Measurements from ENCODE around the gene KCNS1. TPM values are rescaled to one million over a fixed set of nuclear protein-coding genes. Genes with fewer than 3 reads are reported as not detected.

The KCNS1 gene
- total RNA-seq, 1 experiment from 2014 or later, result not detected

GRCh38 chr20:45051204-45052060, 49.5 kb downstream of the KCNS1 start:
- intact Hi-C loops (cut with micrococcal nuclease), result no loop called here
- Histone ChIP-seq H2AFZ (ENCODE audit: low read length) (no peak overlapping the region), H3K79me2 (ENCODE audit: low read length) (no peaks in the 10 kb centered on the region), H3K4me3 (ENCODE audit: low read length) (no peak overlapping the region), H4K20me1 (ENCODE audit: low read length) (no peaks in the 10 kb centered on the region), H3K4me2 (ENCODE audit: low read length) (no peak overlapping the region), H3K9me2 (replicated peaks; ENCODE audit: low read length) (no peaks in the 10 kb centered on the region), H3K9me3 (ENCODE audit: low read length) (no peaks in the 10 kb centered on the region), H3K27ac (ENCODE audit: low read length) (no peak overlapping the region), H3K27me3 (ENCODE audit: low read length) (no peaks in the 10 kb centered on the region), H3F3A (ENCODE audit: low read length, unreplicated experiment) (no peaks in the 10 kb centered on the region), H3K9ac (ENCODE audit: low read length) (no peak overlapping the region), H3K36me3 (ENCODE audit: low read depth, low read length) (no peaks in the 10 kb centered on the region), H3K4me1 (ENCODE audit: insufficient read depth, low read length) (peaks cover 6% of the 10 kb centered on the region)
- ATAC-seq, result no peak
- ChIA-PET POLR2A (ENCODE audit: unreplicated experiment) (interaction anchor here (0.6 kb wide), 1 partner anchor 9 kb away, joined by 3 read pairs; no protein-coding TSS in a partner anchor), CTCF (no interaction called here)
- BruUV-seq (replicated peaks), result no TSS peak
- no peak for DNase-seq
- TF ChIP-seq EZH2phosphoT487 (IDR thresholded peaks at IDR 0.05; ENCODE audit: borderline replicate concordance, low read length) (no peak), EZH2 (IDR thresholded peaks at IDR 0.05; ENCODE audit: low read length, unreplicated experiment) (no peak), CTCF (conservative IDR thresholded peaks at IDR 0.05; ENCODE audit: low read depth, low read length) (no peak)

- H4K20me1 ChIP-seq (ENCODE audit: low read length), result no peaks in the 10 kb centered on the region
- intact Hi-C loops (cut with micrococcal nuclease), result no loop called here
- TF ChIP-seq EZH2phosphoT487 (IDR thresholded peaks at IDR 0.05; ENCODE audit: borderline replicate concordance, low read length), result no peak
- no peak for TF ChIP-seq EZH2 (IDR thresholded peaks at IDR 0.05; ENCODE audit: low read length, unreplicated experiment)
- TF ChIP-seq CTCF (conservative IDR thresholded peaks at IDR 0.05; ENCODE audit: low read depth, low read length), result no peak
- no peak overlapping the region for H2AFZ ChIP-seq (ENCODE audit: low read length)
- no peaks in the 10 kb centered on the region for H3K27me3 ChIP-seq (ENCODE audit: low read length)
- no peaks in the 10 kb centered on the region for H3F3A ChIP-seq (ENCODE audit: low read length, unreplicated experiment)
- CTCF ChIA-PET, result no interaction called here
- no peak overlapping the region for H3K27ac ChIP-seq (ENCODE audit: low read length)
- POLR2A ChIA-PET (ENCODE audit: unreplicated experiment), result interaction anchor here (0.7 kb wide), 1 partner anchor 59 kb away, joined by 3 read pairs; no protein-coding TSS in a partner anchor
- no peaks in the 10 kb centered on the region for H3K4me1 ChIP-seq (ENCODE audit: insufficient read depth, low read length)
- BruUV-seq (replicated peaks), result no TSS peak
- no peaks in the 10 kb centered on the region for H3K36me3 ChIP-seq (ENCODE audit: low read depth, low read length)
- DNase-seq, result no peak
- H3K9ac ChIP-seq (ENCODE audit: low read length), result no peak overlapping the region
- no peaks in the 10 kb centered on the region for H3K9me3 ChIP-seq (ENCODE audit: low read length)
- no peaks in the 10 kb centered on the region for H3K79me2 ChIP-seq (ENCODE audit: low read length)
- no peak overlapping the region for H3K4me2 ChIP-seq (ENCODE audit: low read length)
- no peak overlapping the region for H3K4me3 ChIP-seq (ENCODE audit: low read length)
- ATAC-seq, result no peak
- no peaks in the 10 kb centered on the region for H3K9me2 ChIP-seq (replicated peaks; ENCODE audit: low read length)
These were observed 50.9 kb downstream of the KCNS1 start for GRCh38 chr20:45049904-45050471.

- Histone ChIP-seq H3K79me2 (ENCODE audit: low read length) (no peaks in the 10 kb centered on the region), H3K27me3 (ENCODE audit: low read length) (no peaks in the 10 kb centered on the region), H2AFZ (ENCODE audit: low read length) (no peak overlapping the region), H3K9ac (ENCODE audit: low read length) (no peak overlapping the region), H3K27ac (ENCODE audit: low read length) (no peak overlapping the region), H3K9me2 (replicated peaks; ENCODE audit: low read length) (no peaks in the 10 kb centered on the region), H3F3A (ENCODE audit: low read length, unreplicated experiment) (no peaks in the 10 kb centered on the region), H3K4me1 (ENCODE audit: insufficient read depth, low read length) (peaks cover 4% of the 10 kb centered on the region), H3K36me3 (ENCODE audit: low read depth, low read length) (no peaks in the 10 kb centered on the region), H3K4me2 (ENCODE audit: low read length) (no peak overlapping the region), H3K9me3 (ENCODE audit: low read length) (no peaks in the 10 kb centered on the region), H4K20me1 (ENCODE audit: low read length) (no peaks in the 10 kb centered on the region), H3K4me3 (ENCODE audit: low read length) (no peak overlapping the region)
- CTCF ChIA-PET, result no interaction called here
- BruUV-seq (replicated peaks), result no TSS peak
- POLR2A ChIA-PET (ENCODE audit: unreplicated experiment), result interaction anchor here (0.7 kb wide), 1 partner anchor 60 kb away, joined by 3 read pairs; no protein-coding TSS in a partner anchor
- ATAC-seq (no peak), DNase-seq (no peak)
- TF ChIP-seq CTCF (conservative IDR thresholded peaks at IDR 0.05; ENCODE audit: low read depth, low read length), result no peak
- intact Hi-C loops (cut with micrococcal nuclease), result no loop called here
These were observed 51.5 kb downstream of the KCNS1 start for GRCh38 chr20:45049438-45049837.
